A549 treated with AZD2906 at 1 μM for 4 hours (cell line): Measurements from ENCODE around the gene C17orf107. TPM values are rescaled to one million over a fixed set of nuclear protein-coding genes. Genes with fewer than 3 reads are reported as not detected.

Source experiments
- total RNA-seq: library from RNA; stranded (reverse); fragments of 200-300 nt; extraction: Qiagen RNA extraction; gene quantifications from 5 replicates; pipeline ENCODE4 v1.2.3, GENCODE V29; 2022

The C17orf107 gene
- 0.17 to 0.30 TPM (median 0.26 TPM) in 5 replicates for total RNA-seq

DNA sequence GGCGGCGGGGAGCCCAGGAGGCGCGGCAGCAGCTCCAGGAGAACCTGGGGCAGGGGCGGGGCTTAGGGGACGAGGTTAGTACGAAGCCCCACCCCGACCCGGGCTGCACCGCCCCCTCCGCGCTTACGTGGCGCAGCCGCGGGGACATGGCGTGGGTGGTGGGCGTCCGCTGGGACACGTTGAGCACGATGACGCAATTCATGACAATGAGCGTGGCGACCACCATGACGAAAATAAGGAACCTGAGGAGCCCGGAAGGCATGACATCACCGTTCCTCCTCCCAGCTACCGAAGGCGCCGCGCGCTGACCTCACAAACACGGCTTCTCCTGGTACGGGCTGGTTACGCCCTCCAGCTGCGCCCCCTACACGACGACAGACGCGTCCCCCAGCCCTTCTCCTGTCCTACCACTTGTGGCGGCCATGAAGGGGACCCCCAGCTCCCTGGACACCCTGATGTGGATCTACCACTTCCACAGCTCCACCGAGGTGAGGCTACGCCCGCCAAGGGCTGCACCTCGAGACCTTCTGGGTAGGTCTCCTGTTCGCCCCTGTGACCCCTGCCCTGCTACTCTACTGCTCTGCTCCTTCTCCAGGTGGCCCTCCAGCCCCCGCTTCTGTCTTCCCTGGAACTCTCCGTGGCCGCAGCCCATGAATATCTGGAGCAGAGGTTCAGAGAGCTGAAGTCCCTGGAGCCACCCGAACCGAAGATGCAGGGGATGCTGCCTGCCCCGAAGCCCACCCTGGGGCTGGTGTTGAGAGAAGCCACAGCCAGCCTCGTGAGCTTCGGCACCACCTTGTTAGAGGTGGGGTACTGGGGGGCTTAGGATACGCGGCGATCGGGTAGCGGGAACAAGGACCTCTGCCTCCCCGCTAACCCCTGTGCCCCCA is at the start of gene C17orf107:
Gene C17orf107, plus strand, starts transcription at position 196 of the 890 bp plus-strand sequence. Its CDS starts 227 bp downstream, at position 423.

DNA sequence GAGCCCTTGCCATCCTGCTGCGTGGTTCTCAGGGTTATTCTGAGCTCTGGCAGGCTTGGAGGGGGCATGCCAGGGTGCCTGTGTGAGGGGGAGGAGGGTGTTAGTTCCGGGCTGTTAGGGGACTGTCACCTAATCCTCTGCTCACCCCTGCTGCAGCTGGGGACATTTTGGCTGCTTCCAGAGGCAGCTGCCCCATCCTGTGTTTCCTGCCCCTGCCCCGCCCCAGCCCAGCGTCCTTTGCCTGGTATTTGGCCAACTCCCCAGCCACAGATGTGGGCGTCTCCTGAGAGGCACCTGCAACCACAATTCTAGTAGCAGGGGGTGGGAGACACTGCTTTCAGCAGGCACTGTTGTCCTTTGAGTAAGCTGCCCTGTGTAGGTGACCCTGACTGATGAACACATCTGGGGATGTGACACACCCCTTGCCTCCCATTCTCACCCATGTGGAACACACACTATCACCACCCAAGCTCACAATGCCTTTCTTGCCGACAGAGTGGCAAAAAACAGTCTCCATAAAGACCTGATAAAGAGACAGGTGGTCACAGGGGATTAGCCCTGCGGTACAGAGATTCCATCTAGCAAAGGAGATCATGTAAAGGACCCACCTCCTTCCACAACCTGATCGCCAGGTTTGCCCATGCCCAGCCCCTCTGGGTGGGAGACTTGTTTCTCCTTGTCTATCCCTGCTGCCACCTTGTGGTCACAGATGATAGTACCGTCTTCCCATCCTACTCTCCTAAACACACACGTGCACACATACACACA is 3.9 kb downstream of the C17orf107 start, which contains the start of gene CHRNE:
Gene CHRNE, minus strand, starts transcription at position 48 of the 768 bp plus-strand sequence. Its CDS starts 35 bp downstream, at position 13.

DNA sequence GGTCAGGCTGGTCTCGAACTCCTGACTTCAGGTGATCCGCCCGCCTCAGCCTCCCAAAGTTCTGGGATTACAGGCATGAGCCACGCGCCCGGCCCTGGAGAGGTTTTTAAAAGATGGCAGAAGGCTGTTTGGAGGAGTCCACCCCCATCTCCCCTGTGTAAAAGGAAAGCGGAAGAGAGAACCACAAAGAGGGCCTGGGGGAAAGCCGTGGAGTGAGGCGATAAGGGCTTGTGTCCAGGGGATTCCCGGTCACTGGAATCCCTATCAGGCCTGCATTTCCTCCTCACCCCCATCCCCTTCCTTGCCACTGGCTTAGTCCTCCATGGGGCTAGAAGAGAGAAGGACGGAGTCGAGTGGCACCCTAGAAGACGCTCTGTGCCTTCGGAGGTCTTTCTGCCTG is 32.6 kb downstream of the C17orf107 start, which contains the start of gene GP1BA:
Gene GP1BA, plus strand, starts transcription at position 315 of the 400 bp plus-strand sequence. CDS start 328 bp downstream, outside the sequence.

GRCh38 chr17:4939796-4940554 is 40.6 kb downstream of the C17orf107 start, which contains the start of the genes RNF167 and SLC25A11:
Gene RNF167, plus strand, starts transcription at chr17:4940268. Its CDS starts 642 bp downstream, at chr17:4940910.
Gene SLC25A11, minus strand, starts transcription at chr17:4940046. Its CDS starts 136 bp downstream, at chr17:4939910.

DNA sequence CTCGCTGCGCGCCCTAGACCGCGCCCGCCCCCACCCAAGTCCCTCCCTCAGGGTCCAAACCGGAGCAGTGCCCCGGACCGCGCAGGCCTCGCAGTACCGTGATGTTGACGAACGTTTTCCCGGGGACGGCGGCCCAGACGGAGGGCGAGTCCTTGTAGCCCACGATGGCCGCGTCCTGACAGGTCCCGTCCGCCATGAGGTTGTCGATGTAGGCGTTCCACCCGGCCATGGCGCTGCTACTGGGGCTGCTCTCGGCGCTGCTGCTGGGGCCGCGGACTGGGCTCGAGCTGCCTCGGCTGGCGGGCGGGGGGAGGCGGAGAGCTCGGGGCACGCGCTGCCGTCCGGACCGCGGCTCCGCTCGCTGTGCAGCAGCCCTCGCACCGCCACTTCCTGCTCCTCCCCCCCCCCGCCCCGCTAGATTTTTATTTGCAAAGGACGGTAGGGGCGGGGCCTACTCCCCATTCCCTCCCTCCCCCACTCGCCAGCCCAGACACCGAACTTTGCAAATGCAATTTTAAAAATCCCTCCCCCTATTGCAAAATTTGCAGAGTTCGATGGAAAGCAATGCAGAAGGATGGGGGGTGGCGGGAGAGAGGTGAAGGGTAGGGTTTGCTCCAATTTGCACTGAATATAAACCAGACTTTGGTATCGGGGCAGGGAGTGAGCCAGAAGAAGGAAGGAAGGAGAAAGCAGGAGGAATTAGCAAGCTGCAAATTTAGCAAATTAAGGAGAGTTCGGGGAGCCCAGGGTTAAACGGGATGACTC is 49.0 kb downstream of the C17orf107 start, which contains the start of gene PFN1:
Gene PFN1, minus strand, starts transcription at position 365 of the 765 bp plus-strand sequence. Its CDS starts 136 bp downstream, at position 229.

GRCh38 chr17:4950746-4951204 is 51.4 kb downstream of the C17orf107 start, which contains the start of gene ENO3:
Gene ENO3, plus strand, starts transcription at chr17:4951119. Its CDS starts 711 bp downstream, at chr17:4951830.

Other genes with a start within 250 kb of the C17orf107 start
- gene PELP1, start 195.4 kb upstream of the C17orf107 start, total RNA-seq: 61.4 to 74.7 TPM (median 73.3 TPM) in 5 replicates
- 45.4 to 63.2 TPM (median 52.9 TPM) in 5 replicates for gene ARRB2, start 188.9 kb upstream of the C17orf107 start, total RNA-seq
- gene MED11, start 168.1 kb upstream of the C17orf107 start, total RNA-seq: 39.6 to 43.6 TPM (median 40.6 TPM) in 5 replicates
- 0.28 to 0.48 TPM (median 0.40 TPM) in 5 replicates for gene ZMYND15, start 159.7 kb upstream of the C17orf107 start, total RNA-seq
- gene CXCL16, start 159.6 kb upstream of the C17orf107 start, total RNA-seq: 12.9 to 17.1 TPM (median 15.5 TPM) in 5 replicates
- 0.45 to 0.94 TPM (median 0.63 TPM) in 5 replicates for gene TM4SF5, start 127.7 kb upstream of the C17orf107 start, total RNA-seq
- gene VMO1, start 113.2 kb upstream of the C17orf107 start, total RNA-seq: 0.39 to 1.4 TPM (median 0.76 TPM) in 5 replicates
- 0.08 to 0.18 TPM in 2 of 5 replicates, not detected in the others for gene GLTPD2, start 110.6 kb upstream of the C17orf107 start, total RNA-seq
- 460 to 509 TPM (median 497 TPM) in 5 replicates for gene PSMB6, start 103.4 kb upstream of the C17orf107 start, total RNA-seq
- 20.2 to 23.9 TPM (median 21.6 TPM) in 5 replicates for gene PLD2, start 92.4 kb upstream of the C17orf107 start, total RNA-seq
- 50.0 to 59.9 TPM (median 53.5 TPM) in 5 replicates for gene MINK1, start 66.2 kb upstream of the C17orf107 start, total RNA-seq
- gene CHRNE, start 3.6 kb downstream of the C17orf107 start, total RNA-seq: 0.05 to 0.14 TPM (median 0.11 TPM) in 4 of 5 replicates, not detected in the other
- gene GP1BA, start 32.7 kb downstream of the C17orf107 start, total RNA-seq: not detected in 5 replicates
- gene SLC25A11, start 40.5 kb downstream of the C17orf107 start, total RNA-seq: 50.6 to 71.8 TPM (median 68.6 TPM) in 5 replicates
- 87.5 to 144 TPM (median 123 TPM) in 5 replicates for gene RNF167, start 40.7 kb downstream of the C17orf107 start, total RNA-seq
- 2,518 to 3,013 TPM (median 2,877 TPM) in 5 replicates for gene PFN1, start 49.0 kb downstream of the C17orf107 start, total RNA-seq
- 37.7 to 50.5 TPM (median 43.7 TPM) in 5 replicates for gene ENO3, start 51.6 kb downstream of the C17orf107 start, total RNA-seq
- gene SPAG7, start 68.3 kb downstream of the C17orf107 start, total RNA-seq: 68.0 to 87.9 TPM (median 71.6 TPM) in 5 replicates
- gene CAMTA2, start 88.1 kb downstream of the C17orf107 start, total RNA-seq: 25.7 to 38.5 TPM (median 34.5 TPM) in 5 replicates
- gene INCA1, start 98.0 kb downstream of the C17orf107 start, total RNA-seq: 1.4 to 1.9 TPM (median 1.6 TPM) in 5 replicates
- gene KIF1C, start 98.4 kb downstream of the C17orf107 start, total RNA-seq: 97.5 to 119 TPM (median 110 TPM) in 5 replicates
- 0.38 to 0.99 TPM (median 0.79 TPM) in 5 replicates for gene SLC52A1, start 135.9 kb downstream of the C17orf107 start, total RNA-seq
- 0.82 to 1.1 TPM (median 1.0 TPM) in 5 replicates for gene ZFP3, start 178.9 kb downstream of the C17orf107 start, total RNA-seq
- gene ZNF232, start 212.3 kb downstream of the C17orf107 start, total RNA-seq: 3.7 to 4.2 TPM (median 3.9 TPM) in 5 replicates
- gene USP6, start 216.5 kb downstream of the C17orf107 start, total RNA-seq: 0.01 to 0.03 TPM (median 0.02 TPM) in 4 of 5 replicates, not detected in the other